H1 (cell line): ENCODE measurements around the gene FBN2.

ENCODE experiments used
- CBX8 ChIP-seq: fragments of 300-800, 300-1000 bp; sonication (generic); IDR thresholded peaks from 2 replicates; pipeline ENCODE4 v1.7.1; 2016; ENCODE audit warnings: low read depth, low read length, borderline replicate concordance
- CTCF ChIP-seq, 3 experiments: IDR thresholded peaks; 1 replicate in 2 of 3; 2 replicates in 1 of 3; pipeline versions ENCODE4 v1.5.1 to v1.6.1; 2011; ENCODE audit warnings: low read length in 3 of 3, mild to moderate bottlenecking in 3 of 3, inconsistent platforms in 2 of 3, low read depth in 1 of 3, moderate library complexity in 1 of 3; ENCODE audit not compliant: insufficient read depth in 1 of 3; ENCODE audit errors: control extremely low read depth in 1 of 3
- EP300 ChIP-seq, 2 experiments: IDR thresholded peaks; 1 replicate in 1 of 2; 2 replicates in 1 of 2; pipeline ENCODE4 v1.6.1; 2011 to 2012; ENCODE audit warnings: low read depth in 2 of 2, low read length in 2 of 2, mild to moderate bottlenecking in 2 of 2, borderline replicate concordance in 1 of 2, inconsistent platforms in 1 of 2, moderate library complexity in 1 of 2
- EZH2 ChIP-seq: fragments of 200-600 bp; sonication (generic); IDR thresholded peaks from 2 replicates; pipeline ENCODE4 v1.7.1; 2012; ENCODE audit warnings: low read depth, mild to moderate bottlenecking, moderate library complexity, low read length, inconsistent platforms; ENCODE audit not compliant: severe bottlenecking
- FOSL1 ChIP-seq: IDR thresholded peaks from 2 replicates; pipeline ENCODE4 v1.6.1; 2011; ENCODE audit warnings: mild to moderate bottlenecking, low read depth, low read length, moderate library complexity; ENCODE audit not compliant: insufficient read depth
- GABPA ChIP-seq: IDR thresholded peaks from 2 replicates; pipeline ENCODE4 v1.6.1; 2011; ENCODE audit warnings: mild to moderate bottlenecking, low read length, moderate library complexity, borderline replicate concordance; ENCODE audit not compliant: insufficient read depth
- HDAC2 ChIP-seq, 2 experiments: fragments of 300-600 bp in 1 of 2; sonication (generic) in 1 of 2; IDR thresholded peaks; 2 replicates each; pipeline ENCODE4 v1.6.1; 2011 to 2012; ENCODE audit warnings: low read depth in 2 of 2, low read length in 2 of 2, mild to moderate bottlenecking in 2 of 2, moderate library complexity in 2 of 2, borderline replicate concordance in 1 of 2, inconsistent platforms in 1 of 2
- HDAC6 ChIP-seq: IDR thresholded peaks from one replicate; pipeline ENCODE4 v1.7.1; 2012; ENCODE audit warnings: low read depth, mild to moderate bottlenecking, inconsistent platforms, low read length, moderate library complexity
- KDM1A ChIP-seq: fragments of 200-600, 300-600 bp; sonication (generic); IDR thresholded peaks from 2 replicates; pipeline ENCODE4 v1.7.1; 2016; ENCODE audit warnings: mild to moderate bottlenecking, low read length, borderline replicate concordance
- POLR2A ChIP-seq, 2 experiments: IDR thresholded peaks; 1 replicate in 1 of 2; 2 replicates in 1 of 2; pipeline ENCODE4 v1.6.1; 2011; ENCODE audit warnings: low read depth in 2 of 2, low read length in 2 of 2, mild to moderate bottlenecking in 2 of 2; ENCODE audit errors: control extremely low read depth in 1 of 2
- POLR2AphosphoS5 ChIP-seq: IDR thresholded peaks from 2 replicates; pipeline ENCODE4 v1.6.1; 2011; ENCODE audit warnings: low read depth, low read length
- POU5F1 ChIP-seq: IDR thresholded peaks from 2 replicates; pipeline ENCODE4 v1.6.1; 2011; ENCODE audit warnings: low read depth, mild to moderate bottlenecking, low read length, moderate library complexity
- TAF1 ChIP-seq: IDR thresholded peaks from 2 replicates; pipeline ENCODE4 v1.6.1; 2011; ENCODE audit warnings: mild to moderate bottlenecking, low read depth, low read length
- TCF12 ChIP-seq: IDR thresholded peaks from 2 replicates; pipeline ENCODE4 v1.6.1; 2011; ENCODE audit warnings: low read depth, mild to moderate bottlenecking, low read length

GRCh38 chr5:128441165-128441564 lies 96.9 kb downstream of the FBN2 start:
- no peak for TF ChIP-seq CTCF (IDR thresholded peaks at IDR 0.05; ENCODE audit: control extremely low read depth in 1 of 3, insufficient read depth in 1 of 3, low read depth in 1 of 3, low read length in 3 of 3)
- TF ChIP-seq HDAC6 = no peak
- TF ChIP-seq TCF12 = no peak
- TF ChIP-seq GABPA = no peak
- TF ChIP-seq HDAC2 (IDR thresholded peaks at IDR 0.05; ENCODE audit: borderline replicate concordance in 1 of 2, low read depth in 2 of 2, low read length in 2 of 2) = no peak
- no peak for TF ChIP-seq POLR2A (IDR thresholded peaks at IDR 0.05; ENCODE audit: control extremely low read depth in 1 of 2, low read depth in 2 of 2, low read length in 2 of 2)
- TF ChIP-seq EZH2 = no peak
- no peak for TF ChIP-seq CBX8
- no peak for TF ChIP-seq POLR2AphosphoS5
- no peak for TF ChIP-seq KDM1A
- no peak for TF ChIP-seq POU5F1
- TF ChIP-seq FOSL1 = no peak
- TF ChIP-seq EP300 (IDR thresholded peaks at IDR 0.05; ENCODE audit: borderline replicate concordance in 1 of 2, low read depth in 2 of 2, low read length in 2 of 2) = no peak
- no peak for TF ChIP-seq TAF1
